ENCODE data around the gene P2RX6. TPM values are rescaled to one million over a fixed set of nuclear protein-coding genes. Genes with fewer than 3 reads are reported as not detected.

P2RX6 gene
- total RNA-seq, 1 experiment from 2014 or later: 0.46 TPM

DNA sequence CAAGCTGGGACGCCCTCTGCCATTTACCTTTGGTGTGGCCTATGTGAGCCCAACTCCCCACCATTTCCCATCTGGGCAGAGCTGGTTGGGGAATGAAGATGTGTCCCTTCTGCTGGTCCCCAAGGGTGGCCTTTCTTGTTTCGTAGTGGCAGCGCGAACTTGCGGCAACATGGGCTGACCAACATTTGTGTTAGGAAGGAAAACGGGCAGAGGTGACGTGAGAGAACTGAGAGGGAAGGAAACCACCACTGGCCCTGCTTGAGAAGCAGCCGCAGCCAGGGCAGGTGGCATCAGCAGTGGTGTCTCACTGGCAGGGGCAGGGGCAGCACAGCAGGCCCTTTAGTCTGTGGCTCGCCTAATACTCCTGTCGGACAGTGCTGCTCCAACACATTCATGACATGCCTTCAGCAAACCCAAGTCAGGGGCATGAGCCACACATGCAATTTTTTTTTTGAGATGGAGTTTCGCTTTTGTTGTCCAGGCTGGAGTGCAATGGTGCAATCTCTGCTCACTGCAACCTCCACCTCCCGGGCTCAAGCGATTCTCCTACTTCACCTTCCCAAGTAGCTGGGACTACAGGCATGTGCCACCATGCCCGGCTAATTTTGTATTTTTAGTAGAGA lies 60.7 kb downstream of the P2RX6 start:
- CTCF ChIA-PET: no interaction called here
- H3K9me3 ChIP-seq (ENCODE audit: control insufficient read depth, insufficient read depth, low read depth, low read length): no peaks in the 10 kb centered on the region
- in situ Hi-C loops (cut with HindIII; ENCODE audit: low pct_unique_long_range_greater_than_20kb, low sequenced_read_pairs): no loop called here
- TF ChIP-seq, protein P1, sequence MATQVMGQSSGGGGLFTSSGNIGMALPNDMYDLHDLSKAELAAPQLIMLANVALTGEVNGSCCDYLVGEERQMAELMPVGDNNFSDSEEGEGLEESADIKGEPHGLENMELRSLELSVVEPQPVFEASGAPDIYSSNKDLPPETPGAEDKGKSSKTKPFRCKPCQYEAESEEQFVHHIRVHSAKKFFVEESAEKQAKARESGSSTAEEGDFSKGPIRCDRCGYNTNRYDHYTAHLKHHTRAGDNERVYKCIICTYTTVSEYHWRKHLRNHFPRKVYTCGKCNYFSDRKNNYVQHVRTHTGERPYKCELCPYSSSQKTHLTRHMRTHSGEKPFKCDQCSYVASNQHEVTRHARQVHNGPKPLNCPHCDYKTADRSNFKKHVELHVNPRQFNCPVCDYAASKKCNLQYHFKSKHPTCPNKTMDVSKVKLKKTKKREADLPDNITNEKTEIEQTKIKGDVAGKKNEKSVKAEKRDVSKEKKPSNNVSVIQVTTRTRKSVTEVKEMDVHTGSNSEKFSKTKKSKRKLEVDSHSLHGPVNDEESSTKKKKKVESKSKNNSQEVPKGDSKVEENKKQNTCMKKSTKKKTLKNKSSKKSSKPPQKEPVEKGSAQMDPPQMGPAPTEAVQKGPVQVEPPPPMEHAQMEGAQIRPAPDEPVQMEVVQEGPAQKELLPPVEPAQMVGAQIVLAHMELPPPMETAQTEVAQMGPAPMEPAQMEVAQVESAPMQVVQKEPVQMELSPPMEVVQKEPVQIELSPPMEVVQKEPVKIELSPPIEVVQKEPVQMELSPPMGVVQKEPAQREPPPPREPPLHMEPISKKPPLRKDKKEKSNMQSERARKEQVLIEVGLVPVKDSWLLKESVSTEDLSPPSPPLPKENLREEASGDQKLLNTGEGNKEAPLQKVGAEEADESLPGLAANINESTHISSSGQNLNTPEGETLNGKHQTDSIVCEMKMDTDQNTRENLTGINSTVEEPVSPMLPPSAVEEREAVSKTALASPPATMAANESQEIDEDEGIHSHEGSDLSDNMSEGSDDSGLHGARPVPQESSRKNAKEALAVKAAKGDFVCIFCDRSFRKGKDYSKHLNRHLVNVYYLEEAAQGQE (IDR thresholded peaks at IDR 0.05; ENCODE audit: insufficient read depth in 1 of 2, low read depth in 2 of 2, low read length in 1 of 2): no peak
- TF ChIP-seq, protein P2, sequence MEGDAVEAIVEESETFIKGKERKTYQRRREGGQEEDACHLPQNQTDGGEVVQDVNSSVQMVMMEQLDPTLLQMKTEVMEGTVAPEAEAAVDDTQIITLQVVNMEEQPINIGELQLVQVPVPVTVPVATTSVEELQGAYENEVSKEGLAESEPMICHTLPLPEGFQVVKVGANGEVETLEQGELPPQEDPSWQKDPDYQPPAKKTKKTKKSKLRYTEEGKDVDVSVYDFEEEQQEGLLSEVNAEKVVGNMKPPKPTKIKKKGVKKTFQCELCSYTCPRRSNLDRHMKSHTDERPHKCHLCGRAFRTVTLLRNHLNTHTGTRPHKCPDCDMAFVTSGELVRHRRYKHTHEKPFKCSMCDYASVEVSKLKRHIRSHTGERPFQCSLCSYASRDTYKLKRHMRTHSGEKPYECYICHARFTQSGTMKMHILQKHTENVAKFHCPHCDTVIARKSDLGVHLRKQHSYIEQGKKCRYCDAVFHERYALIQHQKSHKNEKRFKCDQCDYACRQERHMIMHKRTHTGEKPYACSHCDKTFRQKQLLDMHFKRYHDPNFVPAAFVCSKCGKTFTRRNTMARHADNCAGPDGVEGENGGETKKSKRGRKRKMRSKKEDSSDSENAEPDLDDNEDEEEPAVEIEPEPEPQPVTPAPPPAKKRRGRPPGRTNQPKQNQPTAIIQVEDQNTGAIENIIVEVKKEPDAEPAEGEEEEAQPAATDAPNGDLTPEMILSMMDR (IDR thresholded peaks at IDR 0.05): no peak
- no peak for TF ChIP-seq POLR2AphosphoS5 (IDR thresholded peaks at IDR 0.05; ENCODE audit: low read depth, low read length)
- TF ChIP-seq SIN3A (IDR thresholded peaks at IDR 0.05; ENCODE audit: borderline replicate concordance, insufficient read depth, low read depth, low read length): no peak
- no peak for TF ChIP-seq TCF7L2 (IDR thresholded peaks at IDR 0.05; ENCODE audit: low read depth, low read length)
- POLR2A ChIA-PET: no interaction called here
- no peak overlapping the region for H3K4me3 ChIP-seq (ENCODE audit: low read depth in 2 of 2, low read length in 2 of 2)
- no peaks in the 10 kb centered on the region for H3K36me3 ChIP-seq (ENCODE audit: control insufficient read depth, insufficient read depth, low read length)
- ATAC-seq (no peak), DNase-seq (ENCODE audit: low read depth, low spot score) (no peak)
- H3K4me1 ChIP-seq (ENCODE audit: control insufficient read depth, insufficient read depth, low read length): no peaks in the 10 kb centered on the region
- BruUV-seq (replicated peaks): no TSS peak
- H3K27me3 ChIP-seq (ENCODE audit: control insufficient read depth, insufficient read depth, low read length): no peaks in the 10 kb centered on the region
- H3K27ac ChIP-seq (ENCODE audit: low read length): no peak overlapping the region
- intact Hi-C loops (cut with micrococcal nuclease; ENCODE audit: unreplicated experiment): no loop called here

DNA sequence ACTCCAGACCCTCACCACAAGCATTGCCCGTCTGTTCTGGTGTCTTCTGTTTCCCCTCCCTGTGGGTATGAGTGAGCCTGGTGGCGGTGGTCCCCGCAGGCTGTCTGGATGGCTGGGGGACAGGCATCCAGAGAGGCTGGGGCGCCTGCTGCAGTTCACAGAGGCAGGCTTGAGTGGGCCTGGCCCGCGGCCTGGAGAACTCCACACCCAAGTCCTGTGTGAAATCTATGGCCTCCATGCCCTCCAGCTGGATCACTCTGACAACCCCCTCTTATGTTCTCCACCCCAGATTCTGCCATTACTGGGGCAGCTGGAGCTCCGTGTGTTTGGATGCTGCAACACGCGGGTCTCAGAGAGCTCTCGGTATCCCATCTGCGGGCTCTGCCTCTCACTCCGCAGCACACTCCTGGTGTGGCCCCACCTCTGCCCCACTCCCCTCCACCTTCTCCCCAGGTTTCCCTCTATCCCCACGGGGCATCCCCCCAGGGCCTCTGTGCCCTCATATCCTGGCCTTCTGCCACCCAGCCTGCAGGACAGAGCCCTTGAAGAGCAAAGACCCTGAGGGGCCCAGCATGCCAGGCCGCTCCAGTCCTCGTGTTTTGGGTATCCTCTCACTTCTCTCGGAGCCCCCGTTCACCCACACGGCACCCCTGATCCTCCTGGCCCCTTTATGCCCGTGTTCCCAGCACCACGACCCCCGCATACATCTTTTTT lies 62.1 kb downstream of the P2RX6 start:
- H3K27me3 ChIP-seq (ENCODE audit: control insufficient read depth, insufficient read depth, low read length): no peaks in the 10 kb centered on the region
- no peaks in the 10 kb centered on the region for H3K9me3 ChIP-seq (ENCODE audit: control insufficient read depth, insufficient read depth, low read depth, low read length)
- DNase-seq (ENCODE audit: low read depth, low spot score): no peak
- no peak overlapping the region for H3K27ac ChIP-seq (ENCODE audit: low read length)
- no peaks in the 10 kb centered on the region for H3K36me3 ChIP-seq (ENCODE audit: control insufficient read depth, insufficient read depth, low read length)
- H3K4me1 ChIP-seq (ENCODE audit: control insufficient read depth, insufficient read depth, low read length): no peaks in the 10 kb centered on the region
- ChIA-PET CTCF (no interaction called here), POLR2A (no interaction called here)
- no peak overlapping the region for H3K4me3 ChIP-seq (ENCODE audit: low read depth in 2 of 2, low read length in 2 of 2)
- ATAC-seq: no peak
- intact Hi-C loops (cut with micrococcal nuclease; ENCODE audit: unreplicated experiment) (no loop called here), in situ Hi-C loops (cut with HindIII; ENCODE audit: low pct_unique_long_range_greater_than_20kb, low sequenced_read_pairs) (no loop called here)
- TF ChIP-seq, protein P2 (IDR thresholded peaks at IDR 0.05): no peak
- TF ChIP-seq POLR2AphosphoS5 (IDR thresholded peaks at IDR 0.05; ENCODE audit: low read depth, low read length) (no peak), TCF7L2 (IDR thresholded peaks at IDR 0.05; ENCODE audit: low read depth, low read length) (no peak), SIN3A (IDR thresholded peaks at IDR 0.05; ENCODE audit: borderline replicate concordance, insufficient read depth, low read depth, low read length) (no peak)
- TF ChIP-seq, protein P1 (IDR thresholded peaks at IDR 0.05; ENCODE audit: insufficient read depth in 1 of 2, low read depth in 2 of 2, low read length in 1 of 2): no peak
- no TSS peak for BruUV-seq (replicated peaks)

All from Panc1 (cell line).